CD4-positive, alpha-beta T cell (primary cell): Measurements from ENCODE around the gene WDR90. TPM values are rescaled to one million over a fixed set of nuclear protein-coding genes. Genes with fewer than 3 reads are reported as not detected.

Source experiments
- ATAC-seq: fragments of 200-7000 bp; cut with Tn5 transposase; one replicate; pipeline ENCODE4 v1.10.0; 2022; ENCODE audit warnings: mild to moderate bottlenecking; ENCODE audit not compliant: poor library complexity
- CTCF ChIA-PET: fragments of 350-600 bp; sonication (Branson Sonifier 250); formaldehyde crosslinking; loops from one replicate; lab custom pipeline; 2021; ENCODE audit warnings: antibody characterized with exemption, inconsistent platforms; lab: Charles Lee
- POLR2A ChIA-PET: fragments of 350-600 bp; sonication (Branson Sonifier 250); formaldehyde crosslinking; loops from one replicate; lab custom pipeline; 2021; ENCODE audit warnings: antibody characterized with exemption, inconsistent platforms; lab: Charles Lee
- DNase-seq, 14 experiments: peaks; one replicate each; pipeline ENCODE4 v3.0.0-alpha.2; 2013 to 2020; ENCODE audit warnings: mixed read lengths in 2 of 14
- H3K27ac ChIP-seq, 2 donors: one replicate each; pipeline versions ENCODE4 v1.5.1 to v1.7.0; 2013; ENCODE audit warnings: low read length in 2 of 2, low read depth in 1 of 2, mild to moderate bottlenecking in 1 of 2
- H3K27me3 ChIP-seq, 2 experiments: 1 replicate in 1 of 2; 2 replicates in 1 of 2; pipeline versions ENCODE4 v1.6.1 to v1.7.0; 2013; ENCODE audit warnings: low read length in 2 of 2, control low read depth in 1 of 2, mild to moderate bottlenecking in 1 of 2, moderate library complexity in 1 of 2; ENCODE audit not compliant: insufficient read depth in 2 of 2, control insufficient read depth in 1 of 2
- H3K36me3 ChIP-seq: one replicate; pipeline ENCODE4 v1.6.1; 2013; ENCODE audit warnings: low read length, control low read depth; ENCODE audit not compliant: insufficient read depth
- H3K4me1 ChIP-seq: one replicate; pipeline ENCODE4 v1.6.1; 2013; ENCODE audit warnings: low read length, control low read depth; ENCODE audit not compliant: insufficient read depth
- H3K4me3 ChIP-seq: one replicate; pipeline ENCODE4 v1.5.1; 2013; ENCODE audit warnings: mild to moderate bottlenecking, low read length, moderate library complexity
- H3K9me3 ChIP-seq, 2 experiments: 1 replicate in 1 of 2; 2 replicates in 1 of 2; pipeline versions ENCODE4 v1.6.1 to v1.7.0; 2013; ENCODE audit warnings: low read length in 2 of 2, mild to moderate bottlenecking in 2 of 2, control low read depth in 1 of 2, moderate library complexity in 1 of 2; ENCODE audit not compliant: control insufficient read depth in 1 of 2, insufficient read depth in 1 of 2
- H3K27ac Mint-ChIP-seq: one replicate; pipeline ENCODE4 v1.8.0; 2020; ENCODE audit warnings: mixed read lengths
- H3K27me3 Mint-ChIP-seq: one replicate; pipeline ENCODE4 v1.8.0; 2021; ENCODE audit warnings: mixed read lengths
- H3K36me3 Mint-ChIP-seq: one replicate; pipeline ENCODE4 v1.8.0; 2021; ENCODE audit warnings: low read depth, mixed read lengths
- H3K4me1 Mint-ChIP-seq: one replicate; pipeline ENCODE4 v1.8.0; 2021; ENCODE audit warnings: low read depth, mixed read lengths
- H3K4me3 Mint-ChIP-seq: one replicate; pipeline ENCODE4 v1.8.0; 2020; ENCODE audit warnings: mild to moderate bottlenecking, mixed read lengths
- H3K9me3 Mint-ChIP-seq: one replicate; pipeline ENCODE4 v1.8.0; 2020; ENCODE audit warnings: mixed read lengths
- intact Hi-C, 2 experiments: fragments of 100-400 bp; cut with DNase I in 1 of 2; cut with micrococcal nuclease in 1 of 2; formaldehyde crosslinking; loops; one replicate each; pipeline versions ENCODE4 v1.15.1 to v1.9.0; 2023 to 2025; cut with DNase I, micrococcal nuclease
- total RNA-seq, 174 experiments: library from RNA in 2 of 174; stranded (reverse) in 2 of 174; gene quantifications; one replicate each; pipeline ENCODE4 v1.2.3 and lab custom pipeline; 2021 to 2026
- TF ChIP-seq, protein P1 (sequence below): fragments of 200-600 bp; IDR thresholded peaks from one replicate; pipeline ENCODE4 v1.8.0; 2022; ENCODE audit warnings: antibody characterized with exemption, mild to moderate bottlenecking

Gene WDR90
- total RNA-seq, 2 experiments from 2014 or later = 8.1 to 10.3 TPM

DNA sequence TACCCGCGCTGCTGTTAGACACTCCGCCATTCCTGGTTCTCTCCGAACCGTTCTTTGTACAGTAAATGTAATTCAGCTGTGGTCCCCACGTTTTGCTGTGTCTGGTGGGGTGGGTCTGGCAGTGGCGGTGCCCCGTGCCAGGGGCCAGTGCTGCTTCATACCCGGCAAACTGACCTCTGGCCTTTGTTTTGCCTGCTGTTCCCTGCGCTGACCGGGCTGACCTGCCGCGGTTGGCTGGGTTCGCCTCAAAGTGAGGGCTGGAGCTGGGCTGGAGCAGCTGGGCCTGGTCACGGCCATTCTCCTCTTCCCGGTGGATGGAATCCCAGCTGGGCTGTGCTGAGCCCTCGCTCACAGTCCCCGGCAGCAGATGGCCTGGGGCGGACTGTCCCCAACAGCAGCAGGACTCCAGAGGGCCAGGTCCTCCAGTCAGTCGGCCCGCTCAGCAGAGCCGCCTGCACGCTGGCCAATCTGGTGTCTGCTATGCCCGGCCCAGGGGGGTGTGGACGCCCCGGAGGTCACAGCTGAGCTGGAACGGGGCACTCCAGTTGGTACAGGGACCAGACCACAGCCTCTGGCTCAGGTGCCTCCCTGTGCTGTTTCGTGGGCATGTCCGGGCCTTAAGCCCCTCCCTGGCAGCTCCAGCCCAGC is 19.9 kb upstream of the WDR90 start:
- DNase-seq (no peak), ATAC-seq (no peak)
- no peaks in the 10 kb centered on the region for H3K9me3 ChIP-seq
- Mint-ChIP-seq H3K9me3 (no peaks in the 10 kb centered on the region), H3K36me3 (no peaks in the 10 kb centered on the region), H3K27me3 (no peaks in the 10 kb centered on the region), H3K4me1 (no peaks in the 10 kb centered on the region), H3K4me3 (no peak overlapping the region), H3K27ac (no peak overlapping the region)
- no peak overlapping the region for H3K4me3 ChIP-seq
- no peaks in the 10 kb centered on the region for H3K27me3 ChIP-seq
- H3K36me3 ChIP-seq = peaks cover 7% of the 10 kb centered on the region
- ChIA-PET CTCF (no interaction called here), POLR2A (no interaction called here)
- no peak overlapping the region for H3K27ac ChIP-seq
- intact Hi-C loops = no loop called here
- TF ChIP-seq, protein P1, sequence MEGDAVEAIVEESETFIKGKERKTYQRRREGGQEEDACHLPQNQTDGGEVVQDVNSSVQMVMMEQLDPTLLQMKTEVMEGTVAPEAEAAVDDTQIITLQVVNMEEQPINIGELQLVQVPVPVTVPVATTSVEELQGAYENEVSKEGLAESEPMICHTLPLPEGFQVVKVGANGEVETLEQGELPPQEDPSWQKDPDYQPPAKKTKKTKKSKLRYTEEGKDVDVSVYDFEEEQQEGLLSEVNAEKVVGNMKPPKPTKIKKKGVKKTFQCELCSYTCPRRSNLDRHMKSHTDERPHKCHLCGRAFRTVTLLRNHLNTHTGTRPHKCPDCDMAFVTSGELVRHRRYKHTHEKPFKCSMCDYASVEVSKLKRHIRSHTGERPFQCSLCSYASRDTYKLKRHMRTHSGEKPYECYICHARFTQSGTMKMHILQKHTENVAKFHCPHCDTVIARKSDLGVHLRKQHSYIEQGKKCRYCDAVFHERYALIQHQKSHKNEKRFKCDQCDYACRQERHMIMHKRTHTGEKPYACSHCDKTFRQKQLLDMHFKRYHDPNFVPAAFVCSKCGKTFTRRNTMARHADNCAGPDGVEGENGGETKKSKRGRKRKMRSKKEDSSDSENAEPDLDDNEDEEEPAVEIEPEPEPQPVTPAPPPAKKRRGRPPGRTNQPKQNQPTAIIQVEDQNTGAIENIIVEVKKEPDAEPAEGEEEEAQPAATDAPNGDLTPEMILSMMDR = no peak
- peaks cover 10% of the 10 kb centered on the region for H3K4me1 ChIP-seq

- H3K36me3 ChIP-seq = peaks cover 7% of the 10 kb centered on the region
- Mint-ChIP-seq H3K4me1 (no peaks in the 10 kb centered on the region), H3K9me3 (no peaks in the 10 kb centered on the region), H3K27ac (no peak overlapping the region), H3K36me3 (no peaks in the 10 kb centered on the region), H3K4me3 (no peak overlapping the region), H3K27me3 (no peaks in the 10 kb centered on the region)
- H3K4me3 ChIP-seq = no peak overlapping the region
- ChIA-PET CTCF (no interaction called here), POLR2A (no interaction called here)
- no peaks in the 10 kb centered on the region for H3K9me3 ChIP-seq
- TF ChIP-seq, protein P1 = no peak
- H3K27me3 ChIP-seq = no peaks in the 10 kb centered on the region
- intact Hi-C loops = no loop called here
- no peak for ATAC-seq
- H3K27ac ChIP-seq = no peak overlapping the region
- no peak for DNase-seq
- peaks cover 15% of the 10 kb centered on the region for H3K4me1 ChIP-seq
Observed at GRCh38 chr16:629833-630248, 19.3 kb upstream of the WDR90 start.

DNA sequence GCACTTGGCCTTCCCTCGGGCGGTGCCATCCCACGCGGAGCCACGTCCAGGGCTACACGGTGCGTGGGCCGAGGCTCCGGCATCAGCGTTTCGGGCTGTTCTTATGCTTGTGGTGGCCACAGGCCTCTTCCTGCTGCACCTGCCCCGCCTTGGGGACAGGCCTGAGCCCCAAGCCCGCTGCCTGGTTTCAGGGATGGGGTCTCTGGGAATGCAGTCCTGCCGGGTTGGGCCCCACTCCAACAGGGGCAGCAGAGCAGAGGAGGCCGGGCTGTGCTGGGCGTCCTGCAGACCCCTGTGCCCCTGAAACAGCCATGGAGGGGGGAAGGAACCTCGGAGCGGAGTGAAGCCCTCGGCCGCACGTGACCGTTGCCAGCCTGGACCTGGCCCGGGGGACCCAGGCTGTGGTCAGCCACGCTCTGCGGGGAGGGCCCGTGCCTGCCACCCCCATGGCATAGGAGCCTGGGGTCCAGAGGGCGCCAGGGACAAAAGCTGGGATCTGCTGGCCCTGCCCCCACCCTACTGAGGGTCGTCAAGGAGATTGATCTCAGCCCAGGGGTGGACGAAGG is 18.8 kb upstream of the WDR90 start:
- H3K27ac ChIP-seq = no peak overlapping the region
- Mint-ChIP-seq H3K9me3 (no peaks in the 10 kb centered on the region), H3K27ac (no peak overlapping the region), H3K4me1 (no peaks in the 10 kb centered on the region), H3K4me3 (no peak overlapping the region), H3K36me3 (no peaks in the 10 kb centered on the region), H3K27me3 (no peaks in the 10 kb centered on the region)
- ChIA-PET POLR2A (no interaction called here), CTCF (no interaction called here)
- TF ChIP-seq, protein P1 = no peak
- ATAC-seq = no peak
- no peak overlapping the region for H3K4me3 ChIP-seq
- H3K9me3 ChIP-seq = no peaks in the 10 kb centered on the region
- H3K4me1 ChIP-seq = peaks cover 20% of the 10 kb centered on the region
- intact Hi-C loops = no loop called here
- no peak for DNase-seq
- peaks cover 7% of the 10 kb centered on the region for H3K36me3 ChIP-seq
- H3K27me3 ChIP-seq = no peaks in the 10 kb centered on the region
